Measurements from ENCODE around the gene TUBB4A.

TUBB4A gene

GRCh38 chr19:6470173-6470572 is 31.9 kb downstream of the TUBB4A start:
- no peak for DNase-seq (ENCODE audit: low read depth in 3 of 3)

GRCh38 chr19:6467384-6467783 is 34.7 kb downstream of the TUBB4A start:
- DNase-seq (ENCODE audit: low read depth in 3 of 3), result no peak

- DNase-seq (ENCODE audit: low read depth in 3 of 3), result no peak
Measured at GRCh38 chr19:6466526-6467248, 35.4 kb downstream of the TUBB4A start.

GRCh38 chr19:6465663-6466062 is 36.4 kb downstream of the TUBB4A start:
- DNase-seq (ENCODE audit: low read depth in 3 of 3), result no peak

- no peak for DNase-seq (ENCODE audit: low read depth in 3 of 3)
Measured at GRCh38 chr19:6465006-6465405, 37.1 kb downstream of the TUBB4A start.

GRCh38 chr19:6464070-6464873 is 37.8 kb downstream of the TUBB4A start, which contains the start of gene CRB3:
Gene CRB3, plus strand, starts transcription at chr19:6464271. Its CDS starts 431 bp downstream, at chr19:6464702.
- DNase-seq (ENCODE audit: low read depth in 3 of 3), result peak in 2 of 3 experiments; percentile 28 to 44

GRCh38 chr19:6460099-6460884 is 41.8 kb downstream of the TUBB4A start:
- peak; percentile 86 to 94 (median 93) for DNase-seq (ENCODE audit: low read depth in 3 of 3)

GRCh38 chr19:6459262-6460098 is 42.6 kb downstream of the TUBB4A start, which contains the start of gene SLC25A23:
Gene SLC25A23, minus strand, starts transcription at chr19:6459792. Its CDS starts 164 bp downstream, at chr19:6459628.
- DNase-seq (ENCODE audit: low read depth in 3 of 3), result peak; percentile 23 to 50 (median 36)

- no peak for DNase-seq (ENCODE audit: low read depth in 3 of 3)
Measured at GRCh38 chr19:6458695-6459261, 43.3 kb downstream of the TUBB4A start.

GRCh38 chr19:6457958-6458694 is 44.0 kb downstream of the TUBB4A start:
- no peak for DNase-seq (ENCODE audit: low read depth in 3 of 3)

- DNase-seq (ENCODE audit: low read depth in 3 of 3), result no peak
Measured at GRCh38 chr19:6455924-6456323, 46.2 kb downstream of the TUBB4A start.

- DNase-seq (ENCODE audit: low read depth in 3 of 3), result no peak
Measured at GRCh38 chr19:6453951-6454565, 48.1 kb downstream of the TUBB4A start.

GRCh38 chr19:6452899-6453298 is 49.2 kb downstream of the TUBB4A start:
- DNase-seq (ENCODE audit: low read depth in 3 of 3), result no peak

- DNase-seq (ENCODE audit: low read depth in 3 of 3), result no peak
Measured at GRCh38 chr19:6452223-6452614, 49.9 kb downstream of the TUBB4A start.

GRCh38 chr19:6451583-6452222 is 50.4 kb downstream of the TUBB4A start:
- no peak for DNase-seq (ENCODE audit: low read depth in 3 of 3)

GRCh38 chr19:6450166-6450565 is 51.9 kb downstream of the TUBB4A start:
- DNase-seq (ENCODE audit: low read depth in 3 of 3), result no peak

- DNase-seq (ENCODE audit: low read depth in 3 of 3), result no peak
Measured at GRCh38 chr19:6448045-6448444, 54.1 kb downstream of the TUBB4A start.

- no peak for DNase-seq (ENCODE audit: low read depth in 3 of 3)
Measured at GRCh38 chr19:6446452-6446851, 55.7 kb downstream of the TUBB4A start.

All from stimulated activated CD4-positive, alpha-beta T cell treated with anti-CD3 and anti-CD28 coated beads, TNF-alpha, amount 100 ng/mL, for 4 hours (primary cell).